HTR-8/SVneo (cell line): ENCODE data around the gene CDYL.
A peak's percentile ranks its signal among the peaks of the same experiment; 100 is the strongest.
"Not testable (repeated sequence)": the region's sequence is repeated elsewhere in the genome, so short reads cannot be mapped to it uniquely, and the experiment has no call there.

Source experiments
- DNase-seq: peaks from one replicate; pipeline ENCODE4 v3.0.0; 2011; ENCODE audit warnings: low spot score, mixed read lengths; ENCODE audit not compliant: insufficient read length
- FAIRE-seq: peaks from 2 replicates; lab custom pipeline; 2011; peaks lifted over from hg19 to GRCh38; lab: Jason Lieb, UNC

The CDYL gene

GRCh38 chr6:4865006-4865405, 88.8 kb downstream of the CDYL start:
- DNase-seq, FAIRE-seq: not testable (repeated sequence)

GRCh38 chr6:4870821-4871494, 94.8 kb downstream of the CDYL start:
- FAIRE-seq (no peak), DNase-seq (no peak)

- DNase-seq, result no peak
- FAIRE-seq, result no peak
Observed at GRCh38 chr6:4871825-4872224, 95.6 kb downstream of the CDYL start.

- DNase-seq (no peak), FAIRE-seq (no peak)
Observed at GRCh38 chr6:4872841-4873240, 96.6 kb downstream of the CDYL start.

GRCh38 chr6:4873928-4874327, 97.7 kb downstream of the CDYL start:
- DNase-seq (no peak), FAIRE-seq (no peak)

GRCh38 chr6:4879741-4880275, 103.6 kb downstream of the CDYL start:
- FAIRE-seq, result no peak
- no peak for DNase-seq

GRCh38 chr6:4880363-4880762, 104.2 kb downstream of the CDYL start:
- FAIRE-seq (no peak), DNase-seq (no peak)

- DNase-seq, result no peak
- no peak for FAIRE-seq
Observed at GRCh38 chr6:4883298-4883697, 107.1 kb downstream of the CDYL start.

- no peak for FAIRE-seq
- no peak for DNase-seq
Observed at GRCh38 chr6:4884646-4885340, 108.6 kb downstream of the CDYL start.

GRCh38 chr6:4885341-4885933, 109.2 kb downstream of the CDYL start:
- no peak for DNase-seq
- no peak for FAIRE-seq

- FAIRE-seq, result no peak
- no peak for DNase-seq
Observed at GRCh38 chr6:4888841-4889240, 112.6 kb downstream of the CDYL start.

GRCh38 chr6:4889701-4890100, 113.5 kb downstream of the CDYL start:
- DNase-seq (no peak), FAIRE-seq (no peak)

- DNase-seq (no peak), FAIRE-seq (no peak)
Observed at GRCh38 chr6:4890191-4890590, 114.0 kb downstream of the CDYL start.

- FAIRE-seq (peak; percentile 33), DNase-seq (no peak)
Observed at GRCh38 chr6:4890627-4891026, 114.4 kb downstream of the CDYL start.

GRCh38 chr6:4891141-4891540, 114.9 kb downstream of the CDYL start:
- FAIRE-seq (no peak), DNase-seq (no peak)

GRCh38 chr6:4892785-4893485, 116.7 kb downstream of the CDYL start:
- no peak for DNase-seq

GRCh38 chr6:4894049-4894448, 117.8 kb downstream of the CDYL start:
- FAIRE-seq (no peak), DNase-seq (no peak)

More at GRCh38 chr6:4892785-4893485, 116.7 kb downstream of the CDYL start:
- no peak for FAIRE-seq

- no peak for FAIRE-seq
- DNase-seq, result no peak
Observed at GRCh38 chr6:4895971-4896370, 119.8 kb downstream of the CDYL start.

GRCh38 chr6:4896401-4896800, 120.2 kb downstream of the CDYL start:
- FAIRE-seq, result no peak
- DNase-seq, result no peak

GRCh38 chr6:4899249-4900034, 123.2 kb downstream of the CDYL start:
- FAIRE-seq, result no peak
- no peak for DNase-seq
